Prostate gland (tissue), 2 donors: ENCODE data around the gene GSTM2.
"Not testable (repeated sequence)": the region's sequence is repeated elsewhere in the genome, so short reads cannot be mapped to it uniquely, and the experiment has no call there.

ENCODE experiments used
- CTCF ChIP-seq, 4 experiments: fragments of 200-600 bp in 2 of 4; fragments of 450-650 bp in 2 of 4; sonication (generic) in 2 of 4; IDR thresholded peaks; 1 replicate in 3 of 4; 2 replicates in 1 of 4; pipeline ENCODE4 v1.5.1; 2016 to 2019; ENCODE audit warnings: antibody characterized with exemption in 4 of 4, mild to moderate bottlenecking in 2 of 4, moderate library complexity in 2 of 4
- POLR2A ChIP-seq: fragments of 450-650 bp; IDR thresholded peaks from one replicate; pipeline ENCODE4 v1.6.1; 2016; ENCODE audit warnings: antibody characterized with exemption, mild to moderate bottlenecking
- POLR2AphosphoS5 ChIP-seq: sonication (generic); formaldehyde crosslinking; IDR thresholded peaks from one replicate; pipeline ENCODE4 v1.6.1; 2017; ENCODE audit warnings: antibody characterized with exemption

GRCh38 chr1:109697861-109698260, 30.0 kb downstream of the GSTM2 start:
- not testable (repeated sequence) for TF ChIP-seq CTCF (IDR thresholded peaks at IDR 0.05); POLR2A; POLR2AphosphoS5
